ENCODE data around the gene ERBB4.

- TF ChIP-seq POLR2A (IDR thresholded peaks at IDR 0.05) (no peak), CTCF (IDR thresholded peaks at IDR 0.05) (no peak)
Observed at GRCh38 chr2:211846036-211846400, 692.6 kb downstream of the ERBB4 start.

Measured in esophagus squamous epithelium (tissue), 4 donors.